ENCODE measurements around the gene RNU4-1. TPM values are rescaled to one million over a fixed set of nuclear protein-coding genes. Genes with fewer than 3 reads are reported as not detected.

RNU4-1 gene
- total RNA-seq, 1 experiment from 2014 or later, result 2,323 TPM

DNA sequence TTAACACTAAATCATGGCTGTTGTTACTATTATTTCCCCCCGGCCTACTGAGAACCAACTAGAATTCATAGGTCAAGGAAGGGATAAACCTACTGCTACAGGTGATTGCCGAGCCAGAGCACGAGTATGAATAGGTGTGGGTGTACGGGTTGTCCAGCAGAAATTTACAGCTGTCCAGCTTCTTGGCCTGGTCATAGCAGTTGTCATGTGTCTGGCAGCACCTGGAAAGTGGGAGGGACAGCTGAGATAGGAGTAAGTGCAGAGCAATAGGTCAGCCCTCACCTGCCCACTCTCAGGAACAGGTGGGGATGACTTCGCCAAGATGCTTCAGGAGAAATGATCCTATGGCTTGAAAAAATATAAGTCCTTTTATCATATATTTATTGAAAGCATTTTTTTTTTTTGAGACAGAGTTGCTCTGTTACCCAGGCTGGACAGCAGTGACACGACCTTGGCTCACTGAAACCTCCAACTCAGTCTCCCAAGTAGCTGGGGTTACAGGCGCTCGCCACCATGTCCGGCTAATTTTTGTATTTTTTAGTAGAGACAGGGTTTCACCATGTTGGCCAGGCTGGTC is 31.9 kb upstream of the RNU4-1 start:
- intact Hi-C loops (cut with micrococcal nuclease), result loop anchor here (2.0 to 10.0 kb wide), 5 partner anchors 210 to 770 kb away; partner anchors contain the start of genes POP5 and RNF10
- TF ChIP-seq TCF7L2 (IDR thresholded peaks at IDR 0.05; ENCODE audit: borderline replicate concordance, extremely low read depth, insufficient read depth, insufficient read length) (no peak), JUND (IDR thresholded peaks at IDR 0.05) (no peak), CBX3 (IDR thresholded peaks at IDR 0.05; ENCODE audit: low read depth) (no peak), ZFX (IDR thresholded peaks at IDR 0.05) (no peak), ELF1 (IDR thresholded peaks at IDR 0.05; ENCODE audit: borderline replicate concordance, low read depth) (no peak), YY1 (IDR thresholded peaks at IDR 0.05; ENCODE audit: extremely low read depth, insufficient replicate concordance, low read depth, low read length) (no peak), CEBPB (IDR thresholded peaks at IDR 0.05; ENCODE audit: low read depth) (no peak)
- Histone ChIP-seq H3K36me3 (ENCODE audit: control insufficient read depth in 1 of 2, insufficient read depth in 2 of 2, low read length in 2 of 2) (no peaks in the 10 kb centered on the region), H3K27ac (ENCODE audit: low read depth, low read length) (no peak overlapping the region), H3K4me1 (ENCODE audit: control insufficient read depth in 1 of 2, insufficient read depth in 2 of 2, low read length in 2 of 2) (peaks cover 0 to 8% of the 10 kb centered on the region in 2 experiments; a peak in 1 of 4 replicates), H3K4me3 (replicated peaks in 1 of 2; ENCODE audit: low read depth in 1 of 2, low read length in 2 of 2) (peak overlapping the region in 1 of 2 experiments; percentile 66; a peak in 1 of 4 replicates), H2AFZ (ENCODE audit: low read depth, low read length, poor library complexity, severe bottlenecking) (peak overlapping the region; percentile 1), H3K79me2 (ENCODE audit: insufficient read depth, low read length) (no peaks in the 10 kb centered on the region), H3K27me3 (ENCODE audit: insufficient read depth, low read length) (no peaks in the 10 kb centered on the region), H4K20me1 (ENCODE audit: insufficient read depth) (no peaks in the 10 kb centered on the region), H3K9ac (ENCODE audit: low read length) (no peak overlapping the region), H3K9me2 (ENCODE audit: insufficient read depth) (no peaks in the 10 kb centered on the region), H3K9me3 (ENCODE audit: control insufficient read depth in 1 of 2, insufficient read depth in 1 of 2, low read depth in 1 of 2, low read length in 2 of 2) (no peaks in the 10 kb centered on the region), H3K4me2 (ENCODE audit: low read length) (peak overlapping the region; percentile 100)
- ChIA-PET RAD21 (ENCODE audit: low non-redundant PET in 1 of 2, low total read pairs in 2 of 2, uncharacterized antibody in 2 of 2, unreplicated experiment in 2 of 2) (no interaction called here), POLR2A (interaction anchor here (1.0 kb wide), 1 partner anchor 33 kb away, joined by 3 read pairs; the partner anchor contains the start of gene RNU4-2), CTCF (interaction anchor here (0.8 to 1.6 kb wide), 2 partner anchors 10 to 11 kb away, joined by 3 to 4 read pairs; no protein-coding TSS in a partner anchor)
- DNase-seq (ENCODE audit: low read depth, low spot score) (no peak), ATAC-seq (no peak)
- BruUV-seq (replicated peaks), result no TSS peak

DNA sequence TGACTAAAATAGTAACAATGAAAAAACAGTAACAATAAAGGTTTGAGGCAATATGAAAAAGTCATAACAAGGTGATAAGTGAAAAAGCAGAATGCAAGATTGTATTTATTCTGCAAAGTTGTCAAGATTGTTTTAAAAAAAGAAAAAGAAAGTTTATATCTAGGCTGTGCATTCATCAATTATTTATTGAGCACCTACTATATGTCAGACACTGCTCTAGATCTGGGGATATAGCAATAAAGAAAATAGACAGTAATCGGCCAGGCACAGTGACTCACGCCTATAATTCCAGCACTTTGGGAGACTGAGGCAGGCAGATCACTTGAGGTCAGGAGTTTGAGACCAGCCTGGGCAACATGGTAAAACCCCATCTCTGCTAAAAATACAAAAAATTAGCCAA is 30.7 kb upstream of the RNU4-1 start:
- H3K79me2 ChIP-seq (ENCODE audit: insufficient read depth, low read length), result no peaks in the 10 kb centered on the region
- H3K4me1 ChIP-seq (ENCODE audit: control insufficient read depth in 1 of 2, insufficient read depth in 2 of 2, low read length in 2 of 2), result peaks cover 0 to 8% of the 10 kb centered on the region in 2 experiments; a peak in 1 of 4 replicates
- DNase-seq (ENCODE audit: low read depth, low spot score) (no peak), ATAC-seq (no peak)
- TF ChIP-seq EGR1 (IDR thresholded peaks at IDR 0.05; ENCODE audit: low read depth) (no peak), ZFX (IDR thresholded peaks at IDR 0.05) (no peak), CEBPB (IDR thresholded peaks at IDR 0.05; ENCODE audit: low read depth) (no peak), FOSL1 (IDR thresholded peaks at IDR 0.05; ENCODE audit: low read depth) (no peak)
- TF ChIP-seq, protein P1, sequence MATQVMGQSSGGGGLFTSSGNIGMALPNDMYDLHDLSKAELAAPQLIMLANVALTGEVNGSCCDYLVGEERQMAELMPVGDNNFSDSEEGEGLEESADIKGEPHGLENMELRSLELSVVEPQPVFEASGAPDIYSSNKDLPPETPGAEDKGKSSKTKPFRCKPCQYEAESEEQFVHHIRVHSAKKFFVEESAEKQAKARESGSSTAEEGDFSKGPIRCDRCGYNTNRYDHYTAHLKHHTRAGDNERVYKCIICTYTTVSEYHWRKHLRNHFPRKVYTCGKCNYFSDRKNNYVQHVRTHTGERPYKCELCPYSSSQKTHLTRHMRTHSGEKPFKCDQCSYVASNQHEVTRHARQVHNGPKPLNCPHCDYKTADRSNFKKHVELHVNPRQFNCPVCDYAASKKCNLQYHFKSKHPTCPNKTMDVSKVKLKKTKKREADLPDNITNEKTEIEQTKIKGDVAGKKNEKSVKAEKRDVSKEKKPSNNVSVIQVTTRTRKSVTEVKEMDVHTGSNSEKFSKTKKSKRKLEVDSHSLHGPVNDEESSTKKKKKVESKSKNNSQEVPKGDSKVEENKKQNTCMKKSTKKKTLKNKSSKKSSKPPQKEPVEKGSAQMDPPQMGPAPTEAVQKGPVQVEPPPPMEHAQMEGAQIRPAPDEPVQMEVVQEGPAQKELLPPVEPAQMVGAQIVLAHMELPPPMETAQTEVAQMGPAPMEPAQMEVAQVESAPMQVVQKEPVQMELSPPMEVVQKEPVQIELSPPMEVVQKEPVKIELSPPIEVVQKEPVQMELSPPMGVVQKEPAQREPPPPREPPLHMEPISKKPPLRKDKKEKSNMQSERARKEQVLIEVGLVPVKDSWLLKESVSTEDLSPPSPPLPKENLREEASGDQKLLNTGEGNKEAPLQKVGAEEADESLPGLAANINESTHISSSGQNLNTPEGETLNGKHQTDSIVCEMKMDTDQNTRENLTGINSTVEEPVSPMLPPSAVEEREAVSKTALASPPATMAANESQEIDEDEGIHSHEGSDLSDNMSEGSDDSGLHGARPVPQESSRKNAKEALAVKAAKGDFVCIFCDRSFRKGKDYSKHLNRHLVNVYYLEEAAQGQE (IDR thresholded peaks at IDR 0.05; ENCODE audit: low read depth), result no peak
- no peak overlapping the region for H3K4me2 ChIP-seq (ENCODE audit: low read length)
- H3K27me3 ChIP-seq (ENCODE audit: insufficient read depth, low read length), result no peaks in the 10 kb centered on the region
- no peak overlapping the region for H3K9ac ChIP-seq (ENCODE audit: low read length)
- ChIA-PET RAD21 (ENCODE audit: low non-redundant PET in 1 of 2, low total read pairs in 2 of 2, uncharacterized antibody in 2 of 2, unreplicated experiment in 2 of 2) (no interaction called here), CTCF (interaction anchor here (1.6 kb wide), 1 partner anchor 10 kb away, joined by 3 read pairs; no protein-coding TSS in a partner anchor), POLR2A (no interaction called here)
- BruUV-seq (replicated peaks), result no TSS peak
- H3K9me2 ChIP-seq (ENCODE audit: insufficient read depth), result no peaks in the 10 kb centered on the region
- no peaks in the 10 kb centered on the region for H4K20me1 ChIP-seq (ENCODE audit: insufficient read depth)
- no peak overlapping the region for H2AFZ ChIP-seq (ENCODE audit: low read depth, low read length, poor library complexity, severe bottlenecking)
- H3K27ac ChIP-seq (ENCODE audit: low read depth, low read length), result no peak overlapping the region
- no peak overlapping the region for H3K4me3 ChIP-seq (replicated peaks in 1 of 2; ENCODE audit: low read depth in 1 of 2, low read length in 2 of 2)
- H3K9me3 ChIP-seq (ENCODE audit: control insufficient read depth in 1 of 2, insufficient read depth in 1 of 2, low read depth in 1 of 2, low read length in 2 of 2), result no peaks in the 10 kb centered on the region
- intact Hi-C loops (cut with micrococcal nuclease), result loop anchor here (2.0 to 10.0 kb wide), 3 partner anchors 211 to 771 kb away; partner anchors contain the start of gene RNF10
- no peaks in the 10 kb centered on the region for H3K36me3 ChIP-seq (ENCODE audit: control insufficient read depth in 1 of 2, insufficient read depth in 2 of 2, low read length in 2 of 2)
